ENCODE measurements around the gene ZCWPW1.
"Not testable (repeated sequence)": the region's sequence is repeated elsewhere in the genome, so short reads cannot be mapped to it uniquely, and the experiment has no call there.

The ZCWPW1 gene

DNA sequence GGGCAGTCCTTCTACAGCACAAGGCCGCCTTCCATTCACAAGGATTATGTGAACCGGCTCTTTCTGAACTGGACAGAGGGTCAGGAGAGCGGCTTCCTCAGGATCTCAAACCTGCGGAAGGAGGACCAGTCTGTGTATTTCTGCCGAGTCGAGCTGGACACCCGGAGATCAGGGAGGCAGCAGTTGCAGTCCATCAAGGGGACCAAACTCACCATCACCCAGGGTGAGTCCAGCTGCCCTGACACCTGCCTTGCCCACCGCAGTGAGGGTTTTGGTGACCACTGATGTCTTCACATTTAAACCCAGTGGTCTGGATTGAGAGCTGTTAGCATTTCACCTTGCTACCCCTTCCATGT, 69.7 kb downstream of the ZCWPW1 start:
- H3K4me3 ChIP-seq (replicated peaks; ENCODE audit: low read depth, low read length): no peak overlapping the region
- no peak for DNase-seq (ENCODE audit: extremely low read depth, low read depth)
- TF ChIP-seq, protein P1, sequence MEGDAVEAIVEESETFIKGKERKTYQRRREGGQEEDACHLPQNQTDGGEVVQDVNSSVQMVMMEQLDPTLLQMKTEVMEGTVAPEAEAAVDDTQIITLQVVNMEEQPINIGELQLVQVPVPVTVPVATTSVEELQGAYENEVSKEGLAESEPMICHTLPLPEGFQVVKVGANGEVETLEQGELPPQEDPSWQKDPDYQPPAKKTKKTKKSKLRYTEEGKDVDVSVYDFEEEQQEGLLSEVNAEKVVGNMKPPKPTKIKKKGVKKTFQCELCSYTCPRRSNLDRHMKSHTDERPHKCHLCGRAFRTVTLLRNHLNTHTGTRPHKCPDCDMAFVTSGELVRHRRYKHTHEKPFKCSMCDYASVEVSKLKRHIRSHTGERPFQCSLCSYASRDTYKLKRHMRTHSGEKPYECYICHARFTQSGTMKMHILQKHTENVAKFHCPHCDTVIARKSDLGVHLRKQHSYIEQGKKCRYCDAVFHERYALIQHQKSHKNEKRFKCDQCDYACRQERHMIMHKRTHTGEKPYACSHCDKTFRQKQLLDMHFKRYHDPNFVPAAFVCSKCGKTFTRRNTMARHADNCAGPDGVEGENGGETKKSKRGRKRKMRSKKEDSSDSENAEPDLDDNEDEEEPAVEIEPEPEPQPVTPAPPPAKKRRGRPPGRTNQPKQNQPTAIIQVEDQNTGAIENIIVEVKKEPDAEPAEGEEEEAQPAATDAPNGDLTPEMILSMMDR (IDR thresholded peaks at IDR 0.05; ENCODE audit: low read depth, low read length, missing control alignments): no peak

DNA sequence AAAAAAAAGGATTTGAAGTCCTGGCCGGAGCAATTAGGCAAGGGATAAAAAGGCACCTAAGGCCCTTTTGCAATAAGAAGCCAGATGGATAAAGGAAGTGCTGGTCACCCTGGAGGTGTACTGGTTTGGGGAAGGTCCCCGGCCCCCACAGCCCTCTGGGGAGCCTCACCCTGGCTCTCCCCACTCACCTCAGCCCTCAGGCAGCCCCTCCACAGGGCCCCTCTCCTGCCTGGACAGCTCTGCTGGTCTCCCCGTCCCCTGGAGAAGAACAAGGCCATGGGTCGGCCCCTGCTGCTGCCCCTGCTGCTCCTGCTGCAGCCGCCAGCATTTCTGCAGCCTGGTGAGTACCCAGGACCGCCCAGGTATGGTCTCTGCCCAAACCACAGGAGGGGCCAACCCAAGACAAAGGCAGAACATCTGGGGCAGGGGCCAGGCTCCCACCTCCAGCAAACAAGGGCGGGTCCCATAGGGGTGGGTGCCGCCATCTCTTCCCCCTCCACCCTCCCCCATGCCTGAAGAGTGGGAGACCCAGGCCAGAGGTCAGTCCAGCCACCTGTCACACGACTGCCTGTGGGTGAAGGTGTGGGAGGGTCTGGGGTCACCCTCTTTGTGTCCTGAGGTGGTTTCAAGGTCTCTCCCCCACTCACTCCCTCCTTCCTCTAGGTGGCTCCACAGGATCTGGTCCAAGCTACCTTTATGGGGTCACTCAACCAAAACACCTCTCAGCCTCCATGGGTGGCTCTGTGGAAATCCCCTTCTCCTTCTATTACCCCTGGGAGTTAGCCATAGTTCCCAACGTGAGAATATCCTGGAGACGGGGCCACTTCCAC, 70.3 kb downstream of the ZCWPW1 start, which contains the start of gene PILRB:
Gene PILRB (plus strand): TSS at position 91 of the 830 bp plus-strand sequence. CDS start 186 bp downstream, at position 277.
- H3K4me3 ChIP-seq (replicated peaks; ENCODE audit: low read depth, low read length): no peak within 1 kb of the TSS
- no peak for DNase-seq (ENCODE audit: extremely low read depth, low read depth)
- TF ChIP-seq, protein P1 (IDR thresholded peaks at IDR 0.05; ENCODE audit: low read depth, low read length, missing control alignments): no peak

DNA sequence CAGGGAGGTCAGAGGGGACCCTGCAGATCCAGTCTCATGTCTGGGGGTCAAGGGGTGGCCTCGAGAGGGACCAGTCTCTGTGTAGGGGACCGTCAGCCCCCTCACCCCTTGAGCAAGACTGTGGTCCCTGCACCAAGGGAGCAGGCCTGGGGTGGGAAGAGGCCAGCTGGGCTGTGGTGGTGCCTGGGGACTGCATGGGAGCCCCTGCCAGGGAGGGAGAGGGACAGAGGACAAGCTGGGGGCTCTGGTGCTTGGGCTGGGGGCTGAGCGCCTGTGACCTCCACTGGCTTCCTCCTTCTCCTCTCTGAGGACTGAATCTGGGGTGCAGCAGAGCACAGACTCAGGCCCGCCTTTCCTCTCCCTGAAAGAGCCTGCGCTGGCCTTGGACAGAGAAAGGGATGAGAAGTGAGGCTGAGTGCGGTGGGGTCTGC, 71.4 kb downstream of the ZCWPW1 start:
- no peak overlapping the region for H3K4me3 ChIP-seq (replicated peaks; ENCODE audit: low read depth, low read length)
- DNase-seq (ENCODE audit: extremely low read depth, low read depth): no peak
- TF ChIP-seq, protein P1 (IDR thresholded peaks at IDR 0.05; ENCODE audit: low read depth, low read length, missing control alignments): no peak

DNA sequence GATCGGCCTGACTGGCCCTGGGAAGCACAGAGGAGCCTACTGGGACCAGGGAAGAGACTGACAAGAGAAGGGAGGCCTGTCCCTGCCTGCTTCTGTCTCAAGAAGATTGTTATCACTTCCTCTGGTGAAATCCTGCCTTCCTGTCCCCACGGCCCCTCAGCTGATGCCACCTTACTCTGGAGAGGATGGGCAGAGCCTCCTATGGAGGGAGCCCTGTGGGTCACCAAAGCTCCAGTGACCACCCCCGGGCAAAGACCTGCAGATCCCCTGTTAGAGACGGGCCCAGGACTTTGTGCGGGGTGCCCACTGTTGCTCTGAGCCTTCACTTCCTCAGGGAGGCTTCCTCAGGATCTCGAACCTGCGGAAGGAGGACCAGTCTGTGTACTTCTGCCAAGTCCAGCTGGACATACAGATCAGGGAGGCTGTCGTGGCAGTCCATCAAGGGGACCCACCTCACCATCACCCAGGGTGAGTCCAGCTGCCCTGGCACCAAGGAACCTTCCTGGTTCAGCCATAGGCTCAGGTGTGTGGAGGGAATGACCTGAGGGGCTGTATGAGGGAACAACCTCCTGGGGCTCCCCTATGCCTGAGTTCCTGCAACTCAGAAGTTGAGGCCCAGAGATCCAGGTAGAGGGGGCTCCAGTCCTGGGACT, 72.0 kb downstream of the ZCWPW1 start:
- no peak overlapping the region for H3K4me3 ChIP-seq (replicated peaks; ENCODE audit: low read depth, low read length)
- TF ChIP-seq, protein P1 (IDR thresholded peaks at IDR 0.05; ENCODE audit: low read depth, low read length, missing control alignments): no peak
- no peak for DNase-seq (ENCODE audit: extremely low read depth, low read depth)

DNA sequence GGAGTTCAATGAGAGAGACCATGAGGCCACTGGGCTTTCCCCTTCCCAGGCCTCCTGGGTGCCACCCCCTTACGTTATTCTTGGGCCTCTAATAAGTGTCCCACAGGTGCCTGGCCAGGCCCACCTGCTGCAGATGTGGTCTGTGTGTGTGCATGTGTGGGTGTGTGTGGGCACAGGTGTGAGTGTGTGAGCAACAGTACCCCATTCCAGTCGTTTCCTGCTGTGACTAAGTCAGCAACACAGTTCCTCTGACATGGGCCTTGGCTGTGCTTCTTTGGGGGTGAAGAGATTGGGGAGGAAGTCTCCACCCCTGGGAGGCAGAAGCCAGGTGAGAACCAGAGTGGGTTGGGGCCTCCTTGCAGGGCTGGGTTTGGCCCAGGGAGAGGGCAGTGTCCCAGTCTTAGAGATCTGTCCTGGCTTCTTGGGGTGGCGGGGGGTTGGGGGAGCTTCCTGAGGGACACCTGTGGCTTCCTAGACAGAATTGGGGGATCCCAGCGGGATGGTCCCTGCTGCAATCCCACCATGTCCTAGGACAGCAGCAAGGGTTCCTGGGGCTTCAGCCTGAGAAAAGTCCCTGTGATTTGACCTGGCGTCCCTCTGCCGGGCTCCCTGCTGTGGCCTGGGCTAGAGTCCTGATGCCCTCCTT, 74.7 kb downstream of the ZCWPW1 start:
- no peak for DNase-seq (ENCODE audit: extremely low read depth, low read depth)
- TF ChIP-seq, protein P1 (IDR thresholded peaks at IDR 0.05; ENCODE audit: low read depth, low read length, missing control alignments): no peak
- no peak overlapping the region for H3K4me3 ChIP-seq (replicated peaks; ENCODE audit: low read depth, low read length)

DNA sequence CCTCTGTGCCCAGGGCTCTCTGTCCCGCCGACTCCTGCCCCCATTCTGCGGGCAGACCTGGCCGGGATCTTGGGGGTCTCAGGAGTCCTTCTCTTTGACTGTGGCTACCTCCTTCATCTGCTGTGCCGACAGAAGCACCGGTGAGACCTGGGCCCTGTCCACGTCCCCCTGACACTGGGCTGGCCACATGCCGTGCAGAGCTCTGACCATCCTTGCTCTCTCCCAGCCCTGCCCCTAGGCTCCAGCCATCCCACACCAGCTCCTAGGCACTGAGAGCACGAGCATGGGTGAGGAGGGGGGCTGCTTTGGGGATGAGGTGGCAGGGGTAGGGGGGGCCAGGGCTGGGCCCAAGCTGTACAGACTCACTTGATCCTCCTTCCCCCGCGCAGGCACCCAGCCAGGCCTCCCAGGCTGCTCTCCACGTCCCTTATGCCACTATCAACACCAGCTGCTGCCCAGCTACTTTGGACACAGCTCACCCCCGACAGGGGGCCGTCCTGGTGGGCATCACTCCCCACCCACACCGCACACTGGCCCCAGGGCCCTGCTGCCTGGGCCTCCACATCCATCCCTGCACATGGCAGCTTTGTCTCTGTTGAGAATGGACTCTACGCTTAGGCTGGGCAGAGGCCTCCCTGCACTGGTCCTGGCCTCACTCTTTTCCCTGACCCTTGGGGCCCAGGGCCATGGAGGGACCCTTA, 75.4 kb downstream of the ZCWPW1 start:
- DNase-seq (ENCODE audit: extremely low read depth, low read depth): no peak
- H3K4me3 ChIP-seq (replicated peaks; ENCODE audit: low read depth, low read length): no peak overlapping the region
- TF ChIP-seq, protein P1 (IDR thresholded peaks at IDR 0.05; ENCODE audit: low read depth, low read length, missing control alignments): no peak

DNA sequence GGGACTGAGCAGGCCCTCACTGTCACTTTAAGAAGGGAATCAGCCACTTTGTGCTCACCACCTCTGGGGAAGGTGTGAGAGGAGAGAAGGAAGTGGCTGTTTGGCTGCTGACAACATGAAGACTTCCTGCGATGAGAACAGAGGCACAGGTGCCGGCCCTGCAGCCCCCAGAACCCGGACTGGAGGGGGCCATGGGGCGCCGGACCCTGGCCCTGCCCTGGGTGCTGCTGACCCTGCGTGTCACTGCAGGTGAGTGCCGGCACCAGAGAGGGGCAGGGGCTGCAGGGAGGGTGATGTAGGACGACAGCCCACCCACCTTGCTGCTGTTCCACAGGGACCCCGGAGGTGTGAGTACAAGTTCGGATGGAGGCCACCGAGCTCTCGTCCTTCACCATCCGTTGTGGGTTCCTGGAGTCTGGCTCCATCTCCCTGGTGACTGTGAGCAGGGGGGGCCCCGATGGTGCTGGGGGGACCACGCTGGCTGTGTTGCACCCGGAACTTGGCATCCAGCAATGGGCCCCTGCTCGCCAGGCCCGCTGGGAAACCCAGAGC, 76.2 kb downstream of the ZCWPW1 start:
- not testable (repeated sequence) for DNase-seq (ENCODE audit: extremely low read depth, low read depth)

More for the DNA sequence above, 76.2 kb downstream of the ZCWPW1 start:
- H3K4me3 ChIP-seq (replicated peaks; ENCODE audit: low read depth, low read length): not testable (repeated sequence)
